Adrenal gland (tissue), 5 donors: ENCODE data around the gene DAB2IP.

Experiments used
- POLR2A ChIP-seq, 2 donors: fragments of 450-650 bp; IDR thresholded peaks; one replicate each; pipeline ENCODE4 v1.6.1; 2017; ENCODE audit warnings: antibody characterized with exemption in 2 of 2, mild to moderate bottlenecking in 2 of 2, moderate library complexity in 1 of 2
- TF ChIP-seq, protein P1 (sequence below), 6 experiments: fragments of 450-650 bp in 4 of 6; fragments of 200-600 bp in 2 of 6; sonication (generic) in 1 of 6; IDR thresholded peaks; 1 replicate in 5 of 6; 2 replicates in 1 of 6; pipeline versions ENCODE4 v1.5.1 to v1.8.0; 2016 to 2021; ENCODE audit warnings: antibody characterized with exemption in 6 of 6, mild to moderate bottlenecking in 2 of 6, moderate library complexity in 1 of 6
- donor health status: DM: no; HTN: no; CAD: no.

- TF ChIP-seq, protein P1, sequence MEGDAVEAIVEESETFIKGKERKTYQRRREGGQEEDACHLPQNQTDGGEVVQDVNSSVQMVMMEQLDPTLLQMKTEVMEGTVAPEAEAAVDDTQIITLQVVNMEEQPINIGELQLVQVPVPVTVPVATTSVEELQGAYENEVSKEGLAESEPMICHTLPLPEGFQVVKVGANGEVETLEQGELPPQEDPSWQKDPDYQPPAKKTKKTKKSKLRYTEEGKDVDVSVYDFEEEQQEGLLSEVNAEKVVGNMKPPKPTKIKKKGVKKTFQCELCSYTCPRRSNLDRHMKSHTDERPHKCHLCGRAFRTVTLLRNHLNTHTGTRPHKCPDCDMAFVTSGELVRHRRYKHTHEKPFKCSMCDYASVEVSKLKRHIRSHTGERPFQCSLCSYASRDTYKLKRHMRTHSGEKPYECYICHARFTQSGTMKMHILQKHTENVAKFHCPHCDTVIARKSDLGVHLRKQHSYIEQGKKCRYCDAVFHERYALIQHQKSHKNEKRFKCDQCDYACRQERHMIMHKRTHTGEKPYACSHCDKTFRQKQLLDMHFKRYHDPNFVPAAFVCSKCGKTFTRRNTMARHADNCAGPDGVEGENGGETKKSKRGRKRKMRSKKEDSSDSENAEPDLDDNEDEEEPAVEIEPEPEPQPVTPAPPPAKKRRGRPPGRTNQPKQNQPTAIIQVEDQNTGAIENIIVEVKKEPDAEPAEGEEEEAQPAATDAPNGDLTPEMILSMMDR (IDR thresholded peaks at IDR 0.05): no peak
- TF ChIP-seq POLR2A (IDR thresholded peaks at IDR 0.05): no peak
These were observed 124.7 kb downstream of the DAB2IP start for GRCh38 chr9:121776001-121776738.
